ENCODE measurements around the gene CDC7.

DNA sequence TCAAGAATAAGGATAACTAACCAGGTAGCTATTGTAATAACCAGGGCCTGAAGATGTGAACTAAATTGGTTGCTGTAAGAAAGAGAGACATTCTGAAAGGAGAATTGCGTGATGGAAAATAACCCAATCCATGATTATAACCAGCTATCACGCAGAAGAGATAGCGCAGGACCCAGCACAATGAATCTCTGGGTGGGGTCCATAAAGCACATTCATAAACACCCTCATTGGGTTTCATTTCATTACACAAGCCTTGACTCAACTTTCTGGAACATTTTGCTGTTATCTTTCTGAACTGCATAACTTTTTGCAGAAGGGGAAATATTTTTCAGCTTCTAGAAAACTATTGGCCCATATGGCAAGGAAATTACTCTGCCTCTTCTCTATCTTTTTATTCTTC lies 45.3 kb upstream of the CDC7 start:
- TF ChIP-seq CTCF (IDR thresholded peaks at IDR 0.05) (no peak), POLR2A (IDR thresholded peaks at IDR 0.05) (no peak)
